Transverse colon (tissue), 3 donors: ENCODE data around the gene ADAMTS6.

ENCODE experiments used
- CTCF ChIP-seq, 5 experiments: fragments of 200-600 bp in 3 of 5; fragments of 450-650 bp in 2 of 5; sonication (generic) in 3 of 5; IDR thresholded peaks; 1 replicate in 2 of 5; 2 replicates in 3 of 5; pipeline ENCODE4 v1.5.1; 2016 to 2017; ENCODE audit warnings: antibody characterized with exemption in 5 of 5, inconsistent platforms in 3 of 5, mild to moderate bottlenecking in 2 of 5, moderate library complexity in 1 of 5
- EP300 ChIP-seq: sonication (generic); formaldehyde crosslinking; IDR thresholded peaks from one replicate; pipeline ENCODE4 v1.6.1; 2017; ENCODE audit warnings: antibody characterized with exemption, low read depth
- POLR2A ChIP-seq: fragments of 450-650 bp; IDR thresholded peaks from one replicate; pipeline ENCODE4 v1.6.1; 2016; ENCODE audit warnings: antibody characterized with exemption, mild to moderate bottlenecking, moderate library complexity

- TF ChIP-seq POLR2A (no peak), CTCF (IDR thresholded peaks at IDR 0.05) (no peak), EP300 (no peak)
Observed at GRCh38 chr5:65172486-65173129, 309.1 kb downstream of the ADAMTS6 start.
